Nephron progenitor cell (in vitro differentiated cells): Measurements from ENCODE around the gene PHYHIPL.

ENCODE experiments used
- DNase-seq: peaks from one replicate; pipeline ENCODE4 v3.0.0; 2021
- H3K27ac Mint-ChIP-seq: 2 replicates; pipeline ENCODE4 v1.8.0; 2021; ENCODE audit warnings: mild to moderate bottlenecking, moderate library complexity, mixed read lengths
- H3K27me3 Mint-ChIP-seq: 2 replicates; pipeline ENCODE4 v1.8.0; 2021; ENCODE audit warnings: mild to moderate bottlenecking, low read depth, mixed read lengths; ENCODE audit not compliant: poor library complexity
- H3K36me3 Mint-ChIP-seq: 2 replicates; pipeline ENCODE4 v1.8.0; 2021; ENCODE audit warnings: low read depth, mixed read lengths
- H3K4me1 Mint-ChIP-seq: 2 replicates; pipeline ENCODE4 v1.8.0; 2021; ENCODE audit warnings: mixed read lengths
- H3K4me3 Mint-ChIP-seq: 2 replicates; pipeline ENCODE4 v1.8.0; 2021; ENCODE audit warnings: mild to moderate bottlenecking, moderate library complexity, mixed read lengths
- H3K9me3 Mint-ChIP-seq: 2 replicates; pipeline ENCODE4 v1.8.0; 2021; ENCODE audit warnings: mild to moderate bottlenecking, moderate library complexity, mixed read lengths
- CTCF ChIP-seq: fragments of 200-600 bp; sonication (generic); IDR thresholded peaks from 2 replicates; pipeline ENCODE4 v1.5.0; 2021; ENCODE audit warnings: antibody characterized with exemption

The PHYHIPL gene

GRCh38 chr10:59225211-59225610 is 48.8 kb downstream of the PHYHIPL start:
- no peaks in the 10 kb centered on the region for H3K9me3 Mint-ChIP-seq
- H3K4me1 Mint-ChIP-seq: no peaks in the 10 kb centered on the region
- no peak overlapping the region for H3K4me3 Mint-ChIP-seq
- no peak for DNase-seq
- no peaks in the 10 kb centered on the region for H3K36me3 Mint-ChIP-seq
- no peaks in the 10 kb centered on the region for H3K27me3 Mint-ChIP-seq
- H3K27ac Mint-ChIP-seq: no peak overlapping the region
- no peak for TF ChIP-seq CTCF

- Mint-ChIP-seq H3K27ac (no peak overlapping the region), H3K4me1 (no peaks in the 10 kb centered on the region), H3K36me3 (no peaks in the 10 kb centered on the region), H3K4me3 (no peak overlapping the region), H3K9me3 (no peaks in the 10 kb centered on the region), H3K27me3 (no peaks in the 10 kb centered on the region)
- no peak for DNase-seq
- TF ChIP-seq CTCF: no peak
These were observed 50.8 kb downstream of the PHYHIPL start for GRCh38 chr10:59227136-59227673.

- no peaks in the 10 kb centered on the region for H3K9me3 Mint-ChIP-seq
- no peaks in the 10 kb centered on the region for H3K27me3 Mint-ChIP-seq
- H3K36me3 Mint-ChIP-seq: no peaks in the 10 kb centered on the region
- H3K27ac Mint-ChIP-seq: no peak overlapping the region
- DNase-seq: no peak
- no peaks in the 10 kb centered on the region for H3K4me1 Mint-ChIP-seq
- TF ChIP-seq CTCF: no peak
- no peak overlapping the region for H3K4me3 Mint-ChIP-seq
These were observed 53.0 kb downstream of the PHYHIPL start for GRCh38 chr10:59229441-59229840.

- H3K27me3 Mint-ChIP-seq: peaks cover 5% of the 10 kb centered on the region
- H3K4me3 Mint-ChIP-seq: no peak overlapping the region
- H3K9me3 Mint-ChIP-seq: peaks cover 5% of the 10 kb centered on the region
- no peaks in the 10 kb centered on the region for H3K4me1 Mint-ChIP-seq
- H3K36me3 Mint-ChIP-seq: peaks cover 6% of the 10 kb centered on the region
- DNase-seq: no peak
- TF ChIP-seq CTCF: no peak
- H3K27ac Mint-ChIP-seq: no peak overlapping the region
These were observed 57.8 kb downstream of the PHYHIPL start for GRCh38 chr10:59234194-59234593.

- H3K4me1 Mint-ChIP-seq: no peaks in the 10 kb centered on the region
- no peak overlapping the region for H3K27ac Mint-ChIP-seq
- peak; percentile 9 for DNase-seq
- TF ChIP-seq CTCF: peak; percentile 57
- peaks cover 7% of the 10 kb centered on the region for H3K36me3 Mint-ChIP-seq
- no peak overlapping the region for H3K4me3 Mint-ChIP-seq
- H3K9me3 Mint-ChIP-seq: peaks cover 8% of the 10 kb centered on the region
- H3K27me3 Mint-ChIP-seq: peaks cover 5% of the 10 kb centered on the region
These were observed 58.5 kb downstream of the PHYHIPL start for GRCh38 chr10:59234816-59235429.

- Mint-ChIP-seq H3K27ac (no peak overlapping the region), H3K36me3 (peaks cover 7% of the 10 kb centered on the region), H3K9me3 (peaks cover 8% of the 10 kb centered on the region), H3K4me1 (no peaks in the 10 kb centered on the region), H3K4me3 (no peak overlapping the region), H3K27me3 (peaks cover 5% of the 10 kb centered on the region)
- no peak for TF ChIP-seq CTCF
- no peak for DNase-seq
These were observed 59.7 kb downstream of the PHYHIPL start for GRCh38 chr10:59236064-59236697.
